ENCODE data around the gene ACTG2.

GRCh38 chr2:73855526-73855925 is 37.3 kb upstream of the ACTG2 start:
- no peak for TF ChIP-seq CTCF (conservative IDR thresholded peaks at IDR 0.05; ENCODE audit: low read depth, low read length)
- no peak for TF ChIP-seq EZH2 (IDR thresholded peaks at IDR 0.05; ENCODE audit: borderline replicate concordance, low read depth, low read length, poor library complexity, severe bottlenecking)
